Peyer's patch (tissue), 4 donors: ENCODE data around the gene CROCC. TPM values are rescaled to one million over a fixed set of nuclear protein-coding genes. Genes with fewer than 3 reads are reported as not detected.
"Not testable (repeated sequence)": the region's sequence is repeated elsewhere in the genome, so short reads cannot be mapped to it uniquely, and the experiment has no call there.

Experiments used
- DNase-seq, 3 donors: peaks; one replicate each; pipeline ENCODE4 v3.0.0-alpha.2; 2017 to 2019
- H3K27ac ChIP-seq, 4 donors: fragments of 200-600 bp; sonication (generic); one replicate each; pipeline ENCODE4 v1.5.1; 2016 to 2019
- H3K27me3 ChIP-seq, 2 donors: fragments of 200-600 bp; sonication (generic); one replicate each; pipeline ENCODE4 v1.5.1; 2019
- H3K36me3 ChIP-seq, 3 donors: fragments of 200-600 bp; sonication (generic); one replicate each; pipeline ENCODE4 v1.5.1; 2016 to 2019
- H3K4me1 ChIP-seq, 4 donors: fragments of 200-600 bp; sonication (generic); one replicate each; pipeline ENCODE4 v1.5.1; 2016 to 2019
- H3K4me3 ChIP-seq, 4 donors: fragments of 200-600 bp; sonication (generic); 1 replicate in 3 of 4; 2 replicates in 1 of 4; pipeline ENCODE4 v1.5.1; 2016 to 2019; ENCODE audit warnings: mild to moderate bottlenecking in 1 of 4
- H3K9me3 ChIP-seq, 4 donors: fragments of 200-600 bp; sonication (generic); one replicate each; pipeline ENCODE4 v1.5.1; 2016 to 2019; ENCODE audit warnings: mild to moderate bottlenecking in 1 of 4
- CTCF ChIP-seq, 6 experiments: fragments of 450-650 bp in 4 of 6; fragments of 200-600 bp in 2 of 6; sonication (generic) in 1 of 6; IDR thresholded peaks; one replicate each; pipeline ENCODE4 v1.5.1; 2017 to 2019; ENCODE audit warnings: antibody characterized with exemption in 6 of 6, mild to moderate bottlenecking in 3 of 6, moderate library complexity in 1 of 6
- POLR2A ChIP-seq, 2 donors: fragments of 450-650 bp; IDR thresholded peaks; one replicate each; pipeline ENCODE4 v1.5.1; 2017; ENCODE audit warnings: antibody characterized with exemption in 2 of 2, mild to moderate bottlenecking in 2 of 2, moderate library complexity in 2 of 2
- total RNA-seq, 4 donors: library from RNA; depleted of rRNA; stranded (reverse); fragments of >200 nt; gene quantifications; one replicate each; pipeline ENCODE4 v1.1.0, GENCODE V29; 2016

The CROCC gene
- total RNA-seq, 4 donors from 2014 or later, result 14.7 to 298 (median 45.1) TPM

- peak overlapping the region in 2 of 4 donors; percentile 48 to 68 for H3K27ac ChIP-seq
- peak overlapping the region in 3 of 4 donors; percentile 35 to 48 (median 47) for H3K4me3 ChIP-seq
- no peaks in the 10 kb centered on the region for H3K9me3 ChIP-seq
- H3K27me3 ChIP-seq, result no peaks in the 10 kb centered on the region
- TF ChIP-seq CTCF (IDR thresholded peaks at IDR 0.05) (no peak), POLR2A (IDR thresholded peaks at IDR 0.05) (no peak)
- H3K36me3 ChIP-seq, result no peaks in the 10 kb centered on the region
- no peak for DNase-seq
- H3K4me1 ChIP-seq, result peaks cover 0 to 8% (median 2%) of the 10 kb centered on the region in 4 donors
Observed at GRCh38 chr1:16961297-16962133, 39.8 kb downstream of the CROCC start.

GRCh38 chr1:16964169-16964568 is 42.4 kb downstream of the CROCC start:
- H3K4me1 ChIP-seq, result peaks cover 0 to 13% (median 2%) of the 10 kb centered on the region in 4 donors
- DNase-seq, H3K4me3 ChIP-seq, H3K27me3 ChIP-seq, H3K9me3 ChIP-seq, H3K36me3 ChIP-seq, H3K27ac ChIP-seq: not testable (repeated sequence)

GRCh38 chr1:16965486-16966067 is 43.8 kb downstream of the CROCC start:
- H3K27ac ChIP-seq, result no peak overlapping the region
- H3K4me3 ChIP-seq, result no peak overlapping the region
- H3K27me3 ChIP-seq, result no peaks in the 10 kb centered on the region
- no peak for DNase-seq
- no peaks in the 10 kb centered on the region for H3K9me3 ChIP-seq
- TF ChIP-seq CTCF (IDR thresholded peaks at IDR 0.05), result no peak
- TF ChIP-seq POLR2A (IDR thresholded peaks at IDR 0.05), result no peak
- H3K4me1 ChIP-seq, result peaks cover 0 to 6% (median 2%) of the 10 kb centered on the region in 4 donors
- no peaks in the 10 kb centered on the region for H3K36me3 ChIP-seq

- Histone ChIP-seq H3K4me1 (peaks cover 0 to 5% (median 0%) of the 10 kb centered on the region in 4 donors), H3K4me3 (no peak overlapping the region), H3K9me3 (no peaks in the 10 kb centered on the region), H3K36me3 (no peaks in the 10 kb centered on the region), H3K27me3 (no peaks in the 10 kb centered on the region), H3K27ac (no peak overlapping the region)
- no peak for TF ChIP-seq POLR2A (IDR thresholded peaks at IDR 0.05)
- TF ChIP-seq CTCF (IDR thresholded peaks at IDR 0.05), result no peak
- no peak for DNase-seq
Observed at GRCh38 chr1:16966282-16966681, 44.6 kb downstream of the CROCC start.

- no peak for TF ChIP-seq POLR2A (IDR thresholded peaks at IDR 0.05)
- TF ChIP-seq CTCF (IDR thresholded peaks at IDR 0.05), result no peak
- Histone ChIP-seq H3K4me3 (no peak overlapping the region), H3K27me3 (no peaks in the 10 kb centered on the region), H3K4me1 (peaks cover 0 to 5% (median 0%) of the 10 kb centered on the region in 4 donors), H3K36me3 (no peaks in the 10 kb centered on the region), H3K27ac (no peak overlapping the region), H3K9me3 (no peaks in the 10 kb centered on the region)
- DNase-seq, result no peak
Observed at GRCh38 chr1:16967095-16967575, 45.4 kb downstream of the CROCC start.

GRCh38 chr1:16967962-16968361 is 46.2 kb downstream of the CROCC start:
- H3K9me3 ChIP-seq, result no peaks in the 10 kb centered on the region
- H3K36me3 ChIP-seq, result no peaks in the 10 kb centered on the region
- peaks cover 0 to 5% (median 0%) of the 10 kb centered on the region in 4 donors for H3K4me1 ChIP-seq
- no peak overlapping the region for H3K27ac ChIP-seq
- TF ChIP-seq CTCF (IDR thresholded peaks at IDR 0.05) (no peak), POLR2A (IDR thresholded peaks at IDR 0.05) (no peak)
- no peak overlapping the region for H3K4me3 ChIP-seq
- H3K27me3 ChIP-seq, result no peaks in the 10 kb centered on the region
- no peak for DNase-seq
